HepG2 (cell line): ENCODE results near the gene GRB7. TPM values are rescaled to one million over a fixed set of nuclear protein-coding genes. Genes with fewer than 3 reads are reported as not detected.

Source experiments
- BRCA1 ChIP-seq: sonication (generic); formaldehyde crosslinking; IDR thresholded peaks from 2 replicates; pipeline ENCODE4 v1.4.0; 2020; ENCODE audit warnings: missing genetic modification reagents
- CBX5 ChIP-seq: sonication (generic); formaldehyde crosslinking; IDR thresholded peaks from 2 replicates; pipeline ENCODE4 v1.4.0; 2020; ENCODE audit warnings: missing genetic modification reagents, borderline replicate concordance
- MAF1 ChIP-seq: sonication (generic); formaldehyde crosslinking; IDR thresholded peaks from 2 replicates; pipeline ENCODE4 v1.5.0; 2020; ENCODE audit warnings: missing genetic modification reagents, borderline replicate concordance
- MTERF4 ChIP-seq: sonication (generic); formaldehyde crosslinking; IDR thresholded peaks from 2 replicates; pipeline ENCODE4 v1.8.0; 2023; ENCODE audit warnings: mild to moderate bottlenecking, missing genetic modification reagents
- NCOA1 ChIP-seq: sonication (generic); formaldehyde crosslinking; IDR thresholded peaks from 2 replicates; pipeline ENCODE4 v1.9.0; 2021; ENCODE audit warnings: missing genetic modification reagents
- NFE2L1 ChIP-seq: sonication (generic); formaldehyde crosslinking; IDR thresholded peaks from 2 replicates; pipeline ENCODE4 v1.4.0; 2020; ENCODE audit warnings: missing genetic modification reagents, mild to moderate bottlenecking, borderline replicate concordance
- NFE2L2 ChIP-seq: fragments of 150-350 bp; IDR thresholded peaks from 2 replicates; pipeline ENCODE4 v1.6.1; 2014; ENCODE audit warnings: low read length
- PHF20 ChIP-seq: sonication (generic); formaldehyde crosslinking; IDR thresholded peaks from 2 replicates; pipeline ENCODE4 v1.5.0; 2020; ENCODE audit warnings: mild to moderate bottlenecking, missing genetic modification reagents
- SMC3 ChIP-seq: IDR thresholded peaks from 2 replicates; pipeline ENCODE4 v1.6.1; 2011; ENCODE audit warnings: low read length, improper control_type of control experiment
- SNAPC4 ChIP-seq: sonication (generic); formaldehyde crosslinking; IDR thresholded peaks from 2 replicates; pipeline ENCODE4 v1.4.0; 2020; ENCODE audit warnings: mild to moderate bottlenecking, missing genetic modification reagents
- ZBTB42 ChIP-seq: sonication (generic); formaldehyde crosslinking; IDR thresholded peaks from 2 replicates; pipeline ENCODE4 v1.5.0; 2020; ENCODE audit warnings: mild to moderate bottlenecking, missing genetic modification reagents
- ZNF451 ChIP-seq: sonication (generic); formaldehyde crosslinking; IDR thresholded peaks from 2 replicates; pipeline ENCODE4 v1.5.0; 2020; ENCODE audit warnings: mild to moderate bottlenecking, missing genetic modification reagents
- ZNF850 ChIP-seq: sonication (generic); formaldehyde crosslinking; conservative IDR thresholded peaks from 2 replicates; pipeline ENCODE4 v1.9.0; 2021; ENCODE audit warnings: mild to moderate bottlenecking, missing genetic modification reagents
- polyA plus RNA-seq, 8 experiments: library from polyadenylated mRNA; depleted of rRNA in 3 of 8; stranded (reverse) in 7 of 8; unstranded in 1 of 8; fragments of >200 nt; fragmentation: Illumina TruSeq in 4 of 8; extraction: Trizol in 4 of 8; gene quantifications; 2 replicates each; pipeline versions ENCODE4 v1.2.1 to v1.2.3, GENCODE V29; 2011 to 2016; ENCODE audit warnings: low read depth in 4 of 8, missing spikeins in 1 of 8, mixed read lengths in 1 of 8; ENCODE audit not compliant: insufficient read depth in 1 of 8
- total RNA-seq, 5 experiments: library from RNA; depleted of rRNA; stranded (reverse); fragments of >200 nt; fragmentation: Illumina TruSeq; extraction: Trizol; gene quantifications; 2 replicates each; pipeline ENCODE4 v1.2.3, GENCODE V29; 2016; ENCODE audit warnings: low read depth in 1 of 5
- TF ChIP-seq, protein P1 (sequence below): sonication (generic); formaldehyde crosslinking; IDR thresholded peaks from 2 replicates; pipeline ENCODE4 v1.5.1; 2020; ENCODE audit warnings: mild to moderate bottlenecking, moderate library complexity, missing genetic modification reagents
- TF ChIP-seq, protein P2 (sequence below): sonication (generic); formaldehyde crosslinking; IDR thresholded peaks from 2 replicates; pipeline ENCODE4 v1.4.0; 2020; ENCODE audit warnings: missing genetic modification reagents
- TF ChIP-seq, protein P3 (sequence below): sonication (generic); formaldehyde crosslinking; IDR thresholded peaks from 2 replicates; pipeline ENCODE4 v1.4.0; 2020; ENCODE audit warnings: missing genetic modification reagents, low read depth, mild to moderate bottlenecking, borderline replicate concordance

GRB7 gene
- total and polyA plus RNA-seq, 2 of the 13 experiments (the other 11 are each of a cell fraction or from before 2014, with no cell fraction given), result 60.2 to 77.7 TPM

GRCh38 chr17:39738983-39739884 lies 1.5 kb downstream of the GRB7 start (continued):
- TF ChIP-seq NFE2L1 (CRISPR knock-in tag), result no peak
- no peak for TF ChIP-seq NFE2L2
- no peak for TF ChIP-seq ZNF850 (CRISPR knock-in tag)
- no peak; the same call in 1 of the 2 replicates for TF ChIP-seq SNAPC4 (CRISPR knock-in tag)
- no peak for TF ChIP-seq SMC3
- TF ChIP-seq, protein P1, sequence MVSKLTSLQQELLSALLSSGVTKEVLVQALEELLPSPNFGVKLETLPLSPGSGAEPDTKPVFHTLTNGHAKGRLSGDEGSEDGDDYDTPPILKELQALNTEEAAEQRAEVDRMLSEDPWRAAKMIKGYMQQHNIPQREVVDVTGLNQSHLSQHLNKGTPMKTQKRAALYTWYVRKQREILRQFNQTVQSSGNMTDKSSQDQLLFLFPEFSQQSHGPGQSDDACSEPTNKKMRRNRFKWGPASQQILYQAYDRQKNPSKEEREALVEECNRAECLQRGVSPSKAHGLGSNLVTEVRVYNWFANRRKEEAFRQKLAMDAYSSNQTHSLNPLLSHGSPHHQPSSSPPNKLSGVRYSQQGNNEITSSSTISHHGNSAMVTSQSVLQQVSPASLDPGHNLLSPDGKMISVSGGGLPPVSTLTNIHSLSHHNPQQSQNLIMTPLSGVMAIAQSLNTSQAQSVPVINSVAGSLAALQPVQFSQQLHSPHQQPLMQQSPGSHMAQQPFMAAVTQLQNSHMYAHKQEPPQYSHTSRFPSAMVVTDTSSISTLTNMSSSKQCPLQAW (CRISPR knock-in tag), result peak; percentile 96
- no peak; the same call in none of the 2 replicates for TF ChIP-seq ZNF451
- peak; percentile 82 for TF ChIP-seq CBX5
- 0 out of 2 replicates have a peak, but pooled peaks have one; percentile 45 for TF ChIP-seq ZBTB42
- TF ChIP-seq PHF20 (CRISPR knock-in tag), result peak; percentile 54; the same call in 1 of the 2 replicates
- TF ChIP-seq MAF1 (CRISPR knock-in tag), result 0 out of 2 replicates have a peak, but pooled peaks have one; percentile 14
- TF ChIP-seq MTERF4, result peak; percentile 75; the same call in 1 of the 2 replicates
- TF ChIP-seq, protein P2, sequence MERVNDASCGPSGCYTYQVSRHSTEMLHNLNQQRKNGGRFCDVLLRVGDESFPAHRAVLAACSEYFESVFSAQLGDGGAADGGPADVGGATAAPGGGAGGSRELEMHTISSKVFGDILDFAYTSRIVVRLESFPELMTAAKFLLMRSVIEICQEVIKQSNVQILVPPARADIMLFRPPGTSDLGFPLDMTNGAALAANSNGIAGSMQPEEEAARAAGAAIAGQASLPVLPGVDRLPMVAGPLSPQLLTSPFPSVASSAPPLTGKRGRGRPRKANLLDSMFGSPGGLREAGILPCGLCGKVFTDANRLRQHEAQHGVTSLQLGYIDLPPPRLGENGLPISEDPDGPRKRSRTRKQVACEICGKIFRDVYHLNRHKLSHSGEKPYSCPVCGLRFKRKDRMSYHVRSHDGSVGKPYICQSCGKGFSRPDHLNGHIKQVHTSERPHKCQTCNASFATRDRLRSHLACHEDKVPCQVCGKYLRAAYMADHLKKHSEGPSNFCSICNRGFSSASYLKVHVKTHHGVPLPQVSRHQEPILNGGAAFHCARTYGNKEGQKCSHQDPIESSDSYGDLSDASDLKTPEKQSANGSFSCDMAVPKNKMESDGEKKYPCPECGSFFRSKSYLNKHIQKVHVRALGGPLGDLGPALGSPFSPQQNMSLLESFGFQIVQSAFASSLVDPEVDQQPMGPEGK (CRISPR knock-in tag), result peak; percentile 86
- TF ChIP-seq NCOA1, result no peak
- TF ChIP-seq, protein P3, sequence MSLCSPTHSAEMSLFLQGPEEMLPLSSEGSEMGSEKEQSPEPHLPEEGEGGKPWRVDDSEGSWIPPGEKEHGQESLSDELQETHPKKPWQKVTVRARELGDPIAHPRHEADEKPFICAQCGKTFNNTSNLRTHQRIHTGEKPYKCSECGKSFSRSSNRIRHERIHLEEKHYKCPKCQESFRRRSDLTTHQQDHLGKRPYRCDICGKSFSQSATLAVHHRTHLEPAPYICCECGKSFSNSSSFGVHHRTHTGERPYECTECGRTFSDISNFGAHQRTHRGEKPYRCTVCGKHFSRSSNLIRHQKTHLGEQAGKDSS (CRISPR knock-in tag), result 0 out of 2 replicates have a peak, but pooled peaks have one; percentile 29
- TF ChIP-seq BRCA1, result no peak
